Measurements from ENCODE around the gene EXOC6B.

GRCh38 chr2:72361521-72361920 lies 464.3 kb downstream of the EXOC6B start:
- TF ChIP-seq MAX (IDR thresholded peaks at IDR 0.05) (no peak), NFIC (IDR thresholded peaks at IDR 0.05) (no peak), EGR1 (IDR thresholded peaks at IDR 0.05) (no peak), EP300 (IDR thresholded peaks at IDR 0.05; ENCODE audit: borderline replicate concordance) (no peak), REST (IDR thresholded peaks at IDR 0.05; ENCODE audit: low read depth) (no peak), CEBPB (IDR thresholded peaks at IDR 0.05) (no peak), ZBTB7A (IDR thresholded peaks at IDR 0.05; ENCODE audit: low read depth) (no peak), TAF1 (IDR thresholded peaks at IDR 0.05; ENCODE audit: low read depth) (no peak), TCF12 (IDR thresholded peaks at IDR 0.05; ENCODE audit: low read depth) (no peak), RAD21 (IDR thresholded peaks at IDR 0.05; ENCODE audit: low read depth) (no peak)
